HG03175 (cell line): ENCODE measurements around the gene PRR7.
A peak's percentile ranks its signal among the peaks of the same experiment; 100 is the strongest.

Source experiments
- ATAC-seq: cut with Tn5 transposase; IDR thresholded peaks from one replicate; pipeline ENCODE4 v1.9.1; 2021; ENCODE audit warnings: mild to moderate bottlenecking, moderate library complexity; ENCODE audit not compliant: unreplicated experiment

Gene PRR7

DNA sequence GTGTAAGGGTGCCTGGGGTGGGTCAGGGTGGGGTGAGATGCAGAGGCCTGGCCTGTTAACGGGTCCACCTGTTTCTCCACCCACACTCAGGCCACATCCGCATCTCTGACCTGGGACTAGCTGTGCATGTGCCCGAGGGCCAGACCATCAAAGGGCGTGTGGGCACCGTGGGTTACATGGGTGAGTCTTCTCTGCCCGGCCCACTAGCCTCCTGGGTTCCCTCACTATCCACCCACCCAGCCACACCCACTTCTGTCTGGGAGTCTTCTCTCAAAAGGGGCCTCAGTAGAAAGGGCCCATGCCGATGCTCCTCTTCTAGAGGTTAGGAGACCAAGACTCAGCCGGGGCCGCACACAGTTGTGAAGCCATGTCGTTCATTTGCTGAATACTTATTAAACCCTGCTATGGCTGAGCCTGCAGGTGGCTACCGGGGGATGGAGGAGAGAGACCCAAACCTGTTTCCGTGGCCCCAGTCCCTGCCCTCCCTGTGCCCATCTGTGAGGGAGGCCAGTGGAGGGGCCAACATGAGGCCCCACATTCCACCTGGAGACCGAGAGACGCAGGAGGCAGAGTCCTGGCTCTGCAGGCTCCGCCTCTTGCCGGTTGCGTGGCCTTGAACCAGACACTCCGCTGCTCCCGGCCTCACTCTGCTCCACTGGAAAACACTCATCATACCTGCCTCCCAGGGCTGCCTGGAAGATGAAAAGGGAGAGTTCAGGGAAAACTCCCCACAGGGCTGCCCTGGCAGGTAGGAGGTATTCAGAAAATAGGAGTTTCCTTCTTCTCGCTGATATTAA is 11.5 kb upstream of the PRR7 start:
- ATAC-seq = no peak

DNA sequence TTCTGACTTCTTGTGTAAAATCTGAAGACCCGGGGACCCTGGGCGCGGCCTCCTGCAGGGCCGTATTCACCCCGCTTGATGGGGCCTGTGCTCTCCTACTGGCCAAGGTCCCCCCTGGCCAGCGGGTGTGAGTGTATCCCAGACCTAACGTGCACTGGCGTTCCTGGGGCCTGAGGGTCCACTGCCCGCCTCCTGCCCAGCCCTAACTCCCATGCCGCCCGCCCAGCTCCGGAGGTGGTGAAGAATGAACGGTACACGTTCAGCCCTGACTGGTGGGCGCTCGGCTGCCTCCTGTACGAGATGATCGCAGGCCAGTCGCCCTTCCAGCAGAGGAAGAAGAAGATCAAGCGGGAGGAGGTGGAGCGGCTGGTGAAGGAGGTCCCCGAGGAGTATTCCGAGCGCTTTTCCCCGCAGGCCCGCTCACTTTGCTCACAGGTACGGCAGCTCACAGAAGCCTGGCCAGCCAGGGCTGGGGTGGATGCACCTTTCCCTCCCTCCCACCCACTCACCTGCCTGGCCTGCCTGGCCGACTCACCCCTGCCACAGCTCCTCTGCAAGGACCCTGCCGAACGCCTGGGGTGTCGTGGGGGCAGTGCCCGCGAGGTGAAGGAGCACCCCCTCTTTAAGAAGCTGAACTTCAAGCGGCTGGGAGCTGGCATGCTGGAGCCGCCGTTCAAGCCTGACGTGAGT is 10.6 kb upstream of the PRR7 start:
- no peak for ATAC-seq

GRCh38 chr5:177437623-177438022 is 9.0 kb upstream of the PRR7 start:
- ATAC-seq = no peak

DNA sequence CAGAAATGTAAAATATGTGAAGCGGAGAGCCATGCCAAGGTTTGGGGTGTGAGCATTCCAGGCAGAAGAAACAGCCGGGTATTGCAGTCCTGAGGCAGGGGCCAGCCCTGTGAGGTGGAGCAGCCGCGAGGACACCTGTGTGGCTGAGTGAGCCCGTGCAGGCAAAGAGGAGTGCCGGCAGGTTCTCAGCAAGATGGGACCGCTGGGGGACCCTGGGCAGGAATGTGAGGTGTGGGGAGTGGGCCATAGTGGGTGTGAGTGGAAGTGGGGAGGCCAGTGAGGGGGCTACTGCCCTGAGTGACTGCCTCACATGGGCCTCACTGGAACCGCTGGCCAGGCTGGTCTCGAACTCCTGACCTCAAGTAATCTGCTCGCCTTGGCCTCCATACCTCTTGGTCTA is 8.1 kb upstream of the PRR7 start:
- no peak for ATAC-seq

DNA sequence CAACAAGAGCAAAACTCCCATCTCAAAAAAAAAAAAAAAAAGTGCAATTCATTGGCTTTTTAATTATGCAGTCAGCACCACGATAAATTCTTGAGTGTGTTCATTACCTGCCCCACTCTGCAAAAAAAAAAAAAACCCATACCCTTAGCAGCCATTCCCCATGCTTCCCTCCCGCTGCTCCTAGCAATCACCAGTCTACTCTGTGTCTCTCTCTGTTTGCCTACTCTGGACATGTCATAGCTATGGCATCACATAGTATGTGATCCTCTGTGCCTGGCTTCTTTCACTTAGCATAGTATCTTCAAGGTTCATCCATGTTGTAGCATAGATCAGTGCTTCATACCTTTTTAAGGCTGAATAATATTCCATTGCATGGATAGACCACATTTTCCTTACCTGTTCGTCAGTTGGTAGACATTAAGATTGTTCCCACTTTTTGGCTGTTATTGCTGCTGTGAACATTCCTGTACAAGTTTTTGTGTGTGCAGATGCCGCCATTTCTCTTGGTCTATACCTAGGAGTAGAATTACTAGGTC is 7.0 kb upstream of the PRR7 start:
- no peak for ATAC-seq

GRCh38 chr5:177440211-177440989 is 6.2 kb upstream of the PRR7 start:
- ATAC-seq = no peak

DNA sequence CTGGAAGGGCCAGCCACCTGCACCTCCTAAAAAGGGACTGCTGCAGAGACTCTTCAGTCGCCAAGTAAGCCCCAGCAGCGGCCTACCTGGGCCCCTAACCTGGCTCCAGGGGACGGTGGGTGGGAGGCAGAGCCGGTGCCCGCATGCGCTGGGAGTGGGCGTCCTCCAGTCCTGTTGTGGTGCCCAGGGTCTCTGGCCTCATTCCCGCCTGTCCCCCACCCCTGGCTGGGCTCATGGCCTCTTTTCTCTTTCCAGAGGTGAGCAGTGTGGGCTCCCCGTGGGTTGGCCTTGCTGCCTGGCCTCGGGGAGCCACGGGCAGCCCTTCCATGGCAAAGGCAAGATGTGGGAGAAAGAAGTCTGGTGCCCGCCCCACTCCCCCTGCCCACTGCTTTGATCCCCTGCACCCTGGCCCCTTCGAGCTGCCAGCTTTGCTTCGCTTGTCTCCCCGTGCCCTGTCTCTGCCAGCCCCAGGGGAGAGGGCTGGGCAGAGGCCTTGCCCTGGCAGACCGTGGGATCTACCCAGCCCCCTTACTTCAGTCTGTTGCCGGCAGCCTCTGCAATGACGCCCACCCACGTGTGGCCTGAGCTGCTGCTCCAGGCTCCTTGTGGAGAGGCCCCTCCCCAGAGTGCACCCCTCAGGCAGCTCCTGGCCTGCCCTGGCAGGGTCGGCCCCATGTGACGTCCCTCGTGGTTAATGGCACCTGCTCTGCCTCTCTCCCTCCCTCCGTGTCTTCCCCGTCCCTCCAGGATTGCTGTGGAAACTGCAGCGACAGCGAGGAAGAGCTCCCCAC is 5.4 kb upstream of the PRR7 start:
- no peak for ATAC-seq

- ATAC-seq = no peak
These were observed 4.4 kb upstream of the PRR7 start for GRCh38 chr5:177442066-177442826.

- no peak for ATAC-seq
These were observed 3.2 kb upstream of the PRR7 start for GRCh38 chr5:177443144-177443983.

DNA sequence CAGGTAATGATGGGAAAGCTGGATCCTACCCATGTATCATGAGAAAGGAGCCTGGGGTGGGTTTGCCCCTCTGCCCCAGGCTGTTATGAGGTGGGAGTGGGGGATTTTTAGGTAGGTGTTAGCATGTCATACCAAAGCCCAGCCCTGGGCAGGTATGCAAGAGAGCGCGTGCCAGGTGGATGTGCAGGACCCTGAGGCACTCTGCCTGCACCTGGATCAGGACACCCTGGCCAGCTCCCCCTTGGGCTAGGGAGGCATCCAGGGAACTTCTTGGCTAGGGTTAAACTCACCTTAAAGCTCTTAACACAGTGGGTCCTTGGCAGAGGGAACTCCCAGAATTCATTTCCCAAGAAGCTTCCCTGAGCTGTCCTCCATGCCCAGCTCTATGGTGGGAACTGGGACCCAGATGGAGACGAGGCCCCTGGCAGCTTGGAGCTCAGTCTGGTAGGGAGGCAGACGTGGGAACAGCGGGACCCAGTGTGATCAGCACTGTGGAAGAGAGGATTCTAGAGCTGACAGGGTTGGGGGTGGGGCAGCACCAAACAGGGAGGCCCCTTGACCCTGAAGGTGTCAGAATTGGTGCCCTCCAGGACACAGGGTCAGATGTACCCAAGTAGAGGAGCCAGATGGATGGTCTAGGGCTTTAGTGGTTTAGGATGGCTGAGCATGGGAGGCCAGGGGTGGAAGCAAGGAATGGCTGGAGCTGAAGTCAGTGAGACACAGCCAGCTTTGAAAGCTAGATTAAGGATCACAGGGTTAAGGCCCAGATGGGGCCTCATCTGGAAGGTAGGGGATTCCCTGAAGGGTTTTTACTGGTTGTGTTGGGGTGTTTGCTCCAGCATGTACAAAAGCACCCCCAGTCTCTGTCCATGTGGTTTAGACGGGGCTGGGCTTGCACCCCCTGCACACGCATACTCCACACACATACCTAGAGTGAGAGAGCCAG is 2.2 kb upstream of the PRR7 start:
- no peak for ATAC-seq

DNA sequence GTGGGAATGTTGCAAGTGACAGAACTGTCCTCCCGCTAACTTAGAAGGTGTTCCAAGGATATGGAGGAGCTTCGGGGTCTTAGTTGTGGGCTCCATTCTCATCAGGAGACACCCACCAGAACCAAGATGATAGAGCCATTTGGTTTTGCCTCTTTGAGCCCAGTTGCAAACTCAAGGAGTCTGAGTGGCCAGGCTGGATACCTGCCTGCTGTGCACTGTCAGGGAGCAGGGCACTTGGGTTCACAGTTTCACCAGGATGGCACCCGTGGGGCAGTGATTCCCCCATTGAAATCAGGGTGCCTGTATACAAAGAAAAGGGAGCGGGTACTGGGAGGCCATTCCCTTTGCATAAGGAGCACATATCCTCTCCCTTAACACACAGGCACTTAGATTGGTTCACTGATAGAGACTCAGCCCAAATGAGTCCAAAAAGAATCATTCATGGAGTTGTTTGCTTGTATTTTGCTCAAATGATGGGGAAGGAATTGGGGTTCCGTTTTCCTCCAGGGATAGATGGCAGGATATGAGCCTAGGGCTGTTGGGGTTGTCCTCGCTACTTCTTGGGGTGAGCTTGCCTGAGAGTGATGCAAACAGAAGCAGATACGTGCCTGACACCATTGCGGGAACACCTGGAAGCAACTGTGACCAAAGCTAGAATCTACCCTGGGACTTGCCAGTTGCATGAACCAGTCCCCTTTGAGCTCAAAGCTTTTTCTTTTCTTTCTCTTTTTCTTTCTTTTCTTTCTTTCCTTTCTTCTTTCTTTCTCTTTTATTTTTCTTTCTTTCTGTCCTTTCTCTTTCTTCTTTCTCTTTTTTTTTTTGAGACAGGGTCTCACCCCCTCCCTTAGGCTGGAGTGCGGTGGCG is 1.3 kb upstream of the PRR7 start:
- no peak for ATAC-seq

GRCh38 chr5:177445917-177446199 is 756 bp upstream of the PRR7 start:
- ATAC-seq = no peak

GRCh38 chr5:177447066-177447610 is 524 bp downstream of the PRR7 start:
- peak; percentile 39 for ATAC-seq

DNA sequence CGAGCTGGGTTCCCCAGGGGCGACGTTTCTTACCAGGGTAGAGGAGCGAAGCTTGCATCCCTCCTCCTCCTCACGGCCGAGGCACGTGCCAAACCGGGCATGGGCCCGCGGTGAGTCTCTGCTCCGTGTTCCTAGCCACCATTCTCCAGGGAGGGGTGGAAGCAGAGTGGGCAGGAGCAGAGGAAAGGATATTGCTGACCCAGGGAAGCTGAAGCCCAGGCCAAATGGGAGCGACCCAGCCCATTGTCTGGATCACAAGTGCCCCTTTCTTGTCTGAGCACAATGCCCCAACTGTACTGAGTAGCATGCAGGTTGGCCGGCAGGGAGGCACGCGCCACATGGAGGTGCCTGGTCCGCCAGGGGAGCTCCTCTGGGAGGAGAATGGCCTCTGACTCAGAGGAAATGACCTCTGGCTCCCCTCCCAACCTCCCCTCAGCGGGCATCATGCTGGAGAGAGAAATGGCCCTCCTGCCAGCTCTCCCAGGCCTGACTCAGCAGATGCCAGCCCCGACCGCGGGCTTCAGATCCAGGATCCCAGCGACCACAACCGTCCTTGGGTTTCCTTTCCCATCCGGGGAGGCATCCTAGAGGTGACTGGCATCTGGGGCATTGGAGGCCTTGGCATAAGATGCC is 1.1 kb downstream of the PRR7 start:
- ATAC-seq = no peak

GRCh38 chr5:177448244-177448950 is 1.8 kb downstream of the PRR7 start:
- ATAC-seq = no peak
